Adrenal gland (tissue), 5 donors: Measurements from ENCODE around the gene SLC25A43.

ENCODE experiments used
- POLR2A ChIP-seq, 2 donors: fragments of 450-650 bp; IDR thresholded peaks; one replicate each; pipeline ENCODE4 v1.6.1; 2017; ENCODE audit warnings: antibody characterized with exemption in 2 of 2, mild to moderate bottlenecking in 2 of 2, moderate library complexity in 1 of 2
- TF ChIP-seq, protein P1 (sequence below), 6 experiments: fragments of 450-650 bp in 4 of 6; fragments of 200-600 bp in 2 of 6; sonication (generic) in 1 of 6; IDR thresholded peaks; 1 replicate in 5 of 6; 2 replicates in 1 of 6; pipeline versions ENCODE4 v1.5.1 to v1.8.0; 2016 to 2021; ENCODE audit warnings: antibody characterized with exemption in 6 of 6, mild to moderate bottlenecking in 2 of 6, moderate library complexity in 1 of 6
- donor health status: DM: no; HTN: no; CAD: no.

DNA sequence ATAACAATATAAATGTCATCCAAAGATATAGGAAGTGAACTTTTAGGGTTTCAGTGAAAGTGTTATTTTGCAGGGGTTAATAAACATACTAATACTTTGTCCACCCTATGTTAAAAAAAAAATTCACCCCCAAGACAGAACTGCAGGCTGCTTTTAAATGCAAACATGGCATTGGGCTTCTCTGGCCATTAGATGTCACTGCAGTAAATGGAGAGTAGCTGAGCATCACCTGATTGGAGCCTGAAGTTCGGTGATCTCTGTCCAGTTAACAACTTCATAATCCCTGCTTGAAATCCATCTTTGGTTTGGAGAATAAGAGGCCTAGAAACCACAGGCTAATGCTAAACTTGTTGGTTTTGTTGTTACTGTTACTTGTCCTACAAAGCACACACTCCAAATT, 18.7 kb downstream of the SLC25A43 start:
- TF ChIP-seq, protein P1, sequence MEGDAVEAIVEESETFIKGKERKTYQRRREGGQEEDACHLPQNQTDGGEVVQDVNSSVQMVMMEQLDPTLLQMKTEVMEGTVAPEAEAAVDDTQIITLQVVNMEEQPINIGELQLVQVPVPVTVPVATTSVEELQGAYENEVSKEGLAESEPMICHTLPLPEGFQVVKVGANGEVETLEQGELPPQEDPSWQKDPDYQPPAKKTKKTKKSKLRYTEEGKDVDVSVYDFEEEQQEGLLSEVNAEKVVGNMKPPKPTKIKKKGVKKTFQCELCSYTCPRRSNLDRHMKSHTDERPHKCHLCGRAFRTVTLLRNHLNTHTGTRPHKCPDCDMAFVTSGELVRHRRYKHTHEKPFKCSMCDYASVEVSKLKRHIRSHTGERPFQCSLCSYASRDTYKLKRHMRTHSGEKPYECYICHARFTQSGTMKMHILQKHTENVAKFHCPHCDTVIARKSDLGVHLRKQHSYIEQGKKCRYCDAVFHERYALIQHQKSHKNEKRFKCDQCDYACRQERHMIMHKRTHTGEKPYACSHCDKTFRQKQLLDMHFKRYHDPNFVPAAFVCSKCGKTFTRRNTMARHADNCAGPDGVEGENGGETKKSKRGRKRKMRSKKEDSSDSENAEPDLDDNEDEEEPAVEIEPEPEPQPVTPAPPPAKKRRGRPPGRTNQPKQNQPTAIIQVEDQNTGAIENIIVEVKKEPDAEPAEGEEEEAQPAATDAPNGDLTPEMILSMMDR (IDR thresholded peaks at IDR 0.05) = no peak
- TF ChIP-seq POLR2A (IDR thresholded peaks at IDR 0.05) = no peak
